ENCODE measurements around the gene OR10AD1. TPM values are rescaled to one million over a fixed set of nuclear protein-coding genes. Genes with fewer than 3 reads are reported as not detected.
A peak's percentile ranks its signal among the peaks of the same experiment; 100 is the strongest.

The OR10AD1 gene
- total RNA-seq, 3 donors from 2014 or later (not counting 1 experiment from before 2014, with no cell fraction given), result not detected

DNA sequence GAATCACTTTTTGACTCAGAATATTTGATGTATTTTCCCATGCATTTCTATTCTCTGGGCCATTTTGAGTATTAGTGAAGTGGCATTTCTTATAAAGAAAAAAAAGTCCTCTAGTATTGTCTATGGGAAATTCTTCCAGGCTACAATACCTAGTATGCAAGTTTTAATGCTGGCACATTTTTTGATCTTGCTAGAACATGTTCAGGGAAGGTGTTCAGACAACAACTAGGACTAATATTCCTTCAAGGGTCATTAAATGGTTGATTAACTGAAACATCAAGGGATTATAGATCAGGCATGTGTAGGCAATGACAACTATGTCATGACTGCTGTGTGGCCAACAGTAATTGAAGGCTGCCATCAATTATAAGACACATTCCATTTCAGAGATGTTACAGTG is 12.0 kb downstream of the OR10AD1 start:
- Mint-ChIP-seq H3K27ac (no peak overlapping the region), H3K4me3 (no peak overlapping the region), H3K4me1 (no peaks in the 10 kb centered on the region), H3K9me3 (no peaks in the 10 kb centered on the region), H3K27me3 (ENCODE audit: low read depth in 2 of 2) (peaks cover 38 to 48% of the 10 kb centered on the region in 2 donors), H3K36me3 (no peaks in the 10 kb centered on the region)
- Histone ChIP-seq H3K27me3 (ENCODE audit: control insufficient read depth, insufficient read depth, low read length) (peaks cover 6% of the 10 kb centered on the region), H3K4me3 (ENCODE audit: low read length) (no peak overlapping the region), H3K4me1 (ENCODE audit: control insufficient read depth, insufficient read depth, low read length) (no peaks in the 10 kb centered on the region), H3K9me3 (ENCODE audit: control insufficient read depth, insufficient read depth, low read length) (no peaks in the 10 kb centered on the region), H3K36me3 (ENCODE audit: control insufficient read depth, insufficient read depth, low read length) (no peaks in the 10 kb centered on the region), H3K27ac (ENCODE audit: low read length) (no peak overlapping the region)
- intact Hi-C loops (cut with micrococcal nuclease), result no loop called here
- TF ChIP-seq, protein P1, sequence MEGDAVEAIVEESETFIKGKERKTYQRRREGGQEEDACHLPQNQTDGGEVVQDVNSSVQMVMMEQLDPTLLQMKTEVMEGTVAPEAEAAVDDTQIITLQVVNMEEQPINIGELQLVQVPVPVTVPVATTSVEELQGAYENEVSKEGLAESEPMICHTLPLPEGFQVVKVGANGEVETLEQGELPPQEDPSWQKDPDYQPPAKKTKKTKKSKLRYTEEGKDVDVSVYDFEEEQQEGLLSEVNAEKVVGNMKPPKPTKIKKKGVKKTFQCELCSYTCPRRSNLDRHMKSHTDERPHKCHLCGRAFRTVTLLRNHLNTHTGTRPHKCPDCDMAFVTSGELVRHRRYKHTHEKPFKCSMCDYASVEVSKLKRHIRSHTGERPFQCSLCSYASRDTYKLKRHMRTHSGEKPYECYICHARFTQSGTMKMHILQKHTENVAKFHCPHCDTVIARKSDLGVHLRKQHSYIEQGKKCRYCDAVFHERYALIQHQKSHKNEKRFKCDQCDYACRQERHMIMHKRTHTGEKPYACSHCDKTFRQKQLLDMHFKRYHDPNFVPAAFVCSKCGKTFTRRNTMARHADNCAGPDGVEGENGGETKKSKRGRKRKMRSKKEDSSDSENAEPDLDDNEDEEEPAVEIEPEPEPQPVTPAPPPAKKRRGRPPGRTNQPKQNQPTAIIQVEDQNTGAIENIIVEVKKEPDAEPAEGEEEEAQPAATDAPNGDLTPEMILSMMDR (IDR thresholded peaks at IDR 0.05), result no peak
- DNase-seq (no peak), ATAC-seq (no peak)

DNA sequence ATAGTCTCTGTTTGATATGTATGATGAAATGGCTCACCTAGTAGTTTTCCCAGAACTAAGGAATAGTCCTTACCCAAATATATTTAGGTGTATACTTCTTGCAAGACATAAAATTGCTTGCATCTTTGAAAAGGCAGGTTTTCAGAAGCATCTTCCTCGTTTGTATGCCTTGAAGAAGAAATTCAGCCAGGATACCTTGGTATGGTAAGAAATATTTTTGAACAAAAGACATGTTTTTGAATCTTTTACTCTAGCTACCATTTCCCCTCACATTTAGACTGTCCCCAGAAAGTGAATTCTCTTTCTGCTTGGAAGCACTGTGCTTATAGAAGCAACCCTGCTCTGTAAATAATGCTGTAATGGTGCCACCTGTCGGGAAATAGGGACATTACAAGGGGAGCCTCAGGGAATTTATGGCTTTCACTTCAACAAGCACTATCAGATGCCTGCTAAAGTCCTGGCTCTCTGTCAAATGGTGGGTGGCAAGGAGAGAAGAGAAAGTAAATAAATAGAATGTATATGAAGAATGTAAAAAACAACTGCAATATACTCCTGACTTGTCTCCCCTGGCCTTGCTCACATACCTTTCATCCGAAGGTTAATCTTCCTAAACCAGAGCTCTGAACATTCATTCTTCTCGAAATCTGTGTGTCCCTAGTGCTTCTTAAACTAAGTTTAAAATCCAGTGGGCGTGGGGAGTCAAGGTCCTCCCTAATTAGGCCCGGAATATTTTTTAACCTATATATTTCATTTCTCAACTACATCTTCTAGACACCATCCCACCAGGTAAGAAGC is 13.6 kb downstream of the OR10AD1 start:
- ATAC-seq, result peak; percentile 79 to 95 (median 90)
- peaks cover 16% of the 10 kb centered on the region for H3K27me3 ChIP-seq (ENCODE audit: control insufficient read depth, insufficient read depth, low read length)
- DNase-seq, result peak; percentile 52 to 85
- no peaks in the 10 kb centered on the region for H3K9me3 Mint-ChIP-seq
- no peak overlapping the region for H3K4me3 Mint-ChIP-seq
- no peaks in the 10 kb centered on the region for H3K36me3 Mint-ChIP-seq
- intact Hi-C loops (cut with micrococcal nuclease), result loop anchor here (10.0 kb wide), 1 partner anchor 265 kb away; no protein-coding TSS in a partner anchor
- H3K4me3 ChIP-seq (ENCODE audit: low read length), result no peak overlapping the region
- WGBS (ENCODE audit: insufficient coverage), result 51% methylated on average over 6 of the region's 6 CpGs
- no peaks in the 10 kb centered on the region for H3K9me3 ChIP-seq (ENCODE audit: control insufficient read depth, insufficient read depth, low read length)
- H3K4me1 Mint-ChIP-seq, result peaks cover 2 to 4% of the 10 kb centered on the region in 2 donors
- H3K4me1 ChIP-seq (ENCODE audit: control insufficient read depth, insufficient read depth, low read length), result peaks cover 2% of the 10 kb centered on the region
- no peaks in the 10 kb centered on the region for H3K36me3 ChIP-seq (ENCODE audit: control insufficient read depth, insufficient read depth, low read length)
- no peak overlapping the region for H3K27ac Mint-ChIP-seq
- TF ChIP-seq, protein P1 (IDR thresholded peaks at IDR 0.05), result peak; percentile 84
- H3K27me3 Mint-ChIP-seq (ENCODE audit: low read depth in 2 of 2), result peaks cover 45 to 56% of the 10 kb centered on the region in 2 donors
- H3K27ac ChIP-seq (ENCODE audit: low read length), result no peak overlapping the region

DNA sequence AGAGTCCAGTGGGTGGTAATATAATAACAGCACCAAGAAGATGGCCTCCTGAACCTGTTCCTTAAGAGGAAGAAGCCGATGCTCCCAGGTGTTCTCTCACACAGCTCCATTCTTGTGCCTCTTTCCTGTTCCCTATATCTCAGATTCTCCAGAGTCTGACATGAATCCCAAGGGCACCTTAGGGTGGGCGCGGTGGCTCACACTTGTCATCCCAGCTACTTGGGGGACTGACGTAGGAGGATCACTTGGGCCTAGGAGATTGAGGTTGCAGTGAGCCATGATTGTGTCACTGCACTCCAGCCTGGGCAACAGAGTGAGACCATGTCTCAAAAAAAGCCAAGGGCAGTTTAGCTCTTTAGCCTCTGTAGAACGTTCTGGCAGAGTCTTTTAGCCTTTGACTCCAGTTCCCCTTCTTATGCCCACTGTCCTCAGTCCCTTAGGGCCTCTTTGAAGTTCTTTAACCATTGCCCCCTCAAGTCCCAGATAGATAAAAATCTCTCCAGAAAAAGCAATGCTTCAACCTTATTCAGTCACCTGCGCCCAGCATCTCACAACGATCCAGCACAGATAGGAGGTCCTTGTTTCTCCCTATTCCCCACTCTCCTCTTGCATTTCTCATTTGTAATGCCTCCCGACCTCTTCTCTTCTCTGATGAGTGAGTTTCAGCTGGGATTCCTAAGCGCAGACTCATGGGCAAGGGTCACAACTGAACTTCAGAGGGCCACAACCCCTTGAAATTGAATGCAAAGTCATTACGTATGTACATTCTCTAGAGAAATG is 15.0 kb downstream of the OR10AD1 start:
- no peaks in the 10 kb centered on the region for H3K9me3 ChIP-seq (ENCODE audit: control insufficient read depth, insufficient read depth, low read length)
- Mint-ChIP-seq H3K9me3 (no peaks in the 10 kb centered on the region), H3K36me3 (no peaks in the 10 kb centered on the region), H3K4me3 (no peak overlapping the region), H3K27ac (no peak overlapping the region), H3K27me3 (ENCODE audit: low read depth in 2 of 2) (peaks cover 37 to 47% of the 10 kb centered on the region in 2 donors), H3K4me1 (peaks cover 8 to 13% of the 10 kb centered on the region in 2 donors)
- TF ChIP-seq, protein P1 (IDR thresholded peaks at IDR 0.05), result no peak
- ATAC-seq, result no peak
- H3K27me3 ChIP-seq (ENCODE audit: control insufficient read depth, insufficient read depth, low read length), result peaks cover 20% of the 10 kb centered on the region
- WGBS (ENCODE audit: insufficient coverage), result 84% methylated on average over 10 of the region's 10 CpGs
- H3K4me3 ChIP-seq (ENCODE audit: low read length), result no peak overlapping the region
- no peak overlapping the region for H3K27ac ChIP-seq (ENCODE audit: low read length)
- DNase-seq, result no peak
- H3K4me1 ChIP-seq (ENCODE audit: control insufficient read depth, insufficient read depth, low read length), result peaks cover 12% of the 10 kb centered on the region
- intact Hi-C loops (cut with micrococcal nuclease), result loop anchor here (10.0 kb wide), 1 partner anchor 267 kb away; no protein-coding TSS in a partner anchor
- H3K36me3 ChIP-seq (ENCODE audit: control insufficient read depth, insufficient read depth, low read length), result no peaks in the 10 kb centered on the region
